ENCODE measurements around the gene ANKLE2.

The ANKLE2 gene

DNA sequence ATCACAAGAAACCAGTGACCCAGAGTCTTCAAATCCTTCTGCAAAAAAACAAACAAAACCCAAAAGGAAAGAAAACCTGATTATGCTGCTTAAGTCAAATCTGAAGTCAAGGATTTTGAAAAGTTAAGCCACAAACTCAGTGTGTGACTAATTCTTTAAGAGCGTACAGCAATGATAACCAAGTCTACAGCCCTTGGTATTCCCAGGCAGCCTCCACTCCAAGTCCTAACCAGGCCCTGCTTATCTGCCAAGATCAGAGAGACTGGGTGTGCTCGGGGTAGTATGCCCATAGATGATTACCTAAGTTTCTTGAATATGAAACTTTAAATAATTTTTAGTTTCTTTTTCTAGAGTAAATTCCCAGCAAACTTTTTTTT lies 37.9 kb downstream of the ANKLE2 start:
- no peak for DNase-seq
- intact Hi-C loops (cut with DNase I): no loop called here

DNA sequence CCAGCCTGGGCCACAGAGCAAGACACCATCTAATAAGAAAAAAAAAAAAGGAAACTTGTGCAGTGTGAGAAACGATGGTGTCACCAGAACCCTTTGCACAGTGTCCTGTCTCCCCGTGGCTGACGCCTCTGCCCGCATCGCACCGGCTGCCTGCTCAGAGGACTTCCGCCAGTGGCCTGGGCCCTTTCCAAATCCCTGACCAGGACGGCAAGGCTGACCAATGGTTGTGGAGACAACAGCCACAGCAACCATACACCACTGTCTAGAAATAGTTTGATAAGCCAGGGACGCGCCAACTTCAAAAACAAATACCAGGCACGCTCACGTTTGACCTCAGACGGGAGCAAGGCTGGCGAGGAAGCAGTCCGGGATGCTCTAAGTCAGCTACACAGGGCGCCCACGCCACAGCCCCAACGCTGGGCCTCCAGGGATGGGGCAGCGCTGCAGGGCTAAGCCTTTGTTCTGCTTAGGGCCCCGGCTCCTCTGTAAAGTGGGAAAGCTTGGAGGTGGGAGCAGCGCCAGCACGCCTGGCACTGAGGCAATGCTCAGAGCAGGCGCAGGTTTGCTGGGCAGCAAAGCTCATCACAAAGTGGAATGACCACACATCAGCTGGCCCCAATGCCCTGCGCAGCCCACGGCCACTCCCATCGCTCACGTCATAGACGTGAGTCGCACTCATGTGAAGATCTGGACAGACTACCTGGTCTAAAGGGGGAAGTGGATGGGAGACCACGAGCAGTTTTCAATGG lies 38.4 kb downstream of the ANKLE2 start:
- intact Hi-C loops (cut with DNase I): no loop called here
- peak in 2 of 10 donors; percentile 57 to 84 for DNase-seq

DNA sequence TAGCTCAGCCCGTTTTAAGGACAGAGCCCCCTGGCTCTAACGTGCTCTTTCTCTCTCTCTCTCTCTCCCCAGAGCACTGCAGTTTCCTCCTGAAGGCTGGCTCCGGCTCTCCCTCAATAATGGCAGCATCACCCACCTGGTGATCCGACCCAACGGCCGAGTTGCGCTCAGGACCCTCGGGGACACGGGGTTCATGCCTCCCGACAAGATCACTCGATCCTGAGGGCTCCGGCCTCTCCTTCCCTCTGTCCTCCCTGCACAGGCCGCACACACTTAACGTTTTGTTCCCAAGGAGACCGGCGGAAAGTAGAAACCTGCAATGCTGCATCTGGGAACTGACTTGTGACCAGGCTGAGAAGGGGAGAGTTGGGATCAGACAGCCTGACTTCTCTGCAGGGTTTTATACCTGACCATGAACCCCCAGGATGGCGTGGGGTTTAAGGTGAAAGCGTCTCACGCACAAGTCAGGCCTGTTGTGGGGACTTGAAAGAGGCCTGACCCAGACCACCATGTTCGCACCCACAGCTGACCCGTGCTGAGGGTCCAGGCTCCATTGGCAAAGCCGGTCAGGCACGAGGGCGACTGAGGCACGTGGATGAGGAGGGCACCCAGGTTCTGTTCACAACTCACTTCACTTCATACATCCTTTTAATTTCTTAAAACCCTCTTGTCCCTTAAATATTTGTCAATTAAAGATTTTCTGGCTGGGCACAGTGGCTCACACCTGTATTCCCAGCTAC lies 40.9 kb downstream of the ANKLE2 start:
- DNase-seq: peak in 2 of 10 donors; percentile 59 to 66
- intact Hi-C loops (cut with DNase I): no loop called here

DNA sequence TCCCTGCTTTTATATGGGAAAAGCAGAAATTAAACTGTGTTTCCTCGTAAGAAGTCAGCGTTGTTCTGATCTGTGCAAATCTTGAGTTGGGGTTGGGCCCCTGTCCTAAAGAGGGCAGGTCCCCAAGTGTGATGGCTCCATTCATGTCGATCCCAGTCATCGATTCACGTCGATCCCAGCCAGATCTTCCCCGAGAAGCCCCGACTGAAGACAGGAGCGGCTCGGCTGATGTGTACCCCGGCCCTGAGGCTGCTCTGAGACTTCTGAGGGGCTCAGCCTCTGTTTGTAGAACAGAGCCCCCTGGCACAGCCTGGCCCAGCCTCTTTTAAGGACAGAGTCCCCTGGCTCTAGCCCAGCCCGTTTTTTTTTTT lies 41.7 kb downstream of the ANKLE2 start:
- peak in 2 of 10 donors; percentile 35 to 37 for DNase-seq
- intact Hi-C loops (cut with DNase I): loop anchor here (10.0 kb wide), 1 partner anchor 45 kb away; the partner anchor contains the start of gene ANKLE2

DNA sequence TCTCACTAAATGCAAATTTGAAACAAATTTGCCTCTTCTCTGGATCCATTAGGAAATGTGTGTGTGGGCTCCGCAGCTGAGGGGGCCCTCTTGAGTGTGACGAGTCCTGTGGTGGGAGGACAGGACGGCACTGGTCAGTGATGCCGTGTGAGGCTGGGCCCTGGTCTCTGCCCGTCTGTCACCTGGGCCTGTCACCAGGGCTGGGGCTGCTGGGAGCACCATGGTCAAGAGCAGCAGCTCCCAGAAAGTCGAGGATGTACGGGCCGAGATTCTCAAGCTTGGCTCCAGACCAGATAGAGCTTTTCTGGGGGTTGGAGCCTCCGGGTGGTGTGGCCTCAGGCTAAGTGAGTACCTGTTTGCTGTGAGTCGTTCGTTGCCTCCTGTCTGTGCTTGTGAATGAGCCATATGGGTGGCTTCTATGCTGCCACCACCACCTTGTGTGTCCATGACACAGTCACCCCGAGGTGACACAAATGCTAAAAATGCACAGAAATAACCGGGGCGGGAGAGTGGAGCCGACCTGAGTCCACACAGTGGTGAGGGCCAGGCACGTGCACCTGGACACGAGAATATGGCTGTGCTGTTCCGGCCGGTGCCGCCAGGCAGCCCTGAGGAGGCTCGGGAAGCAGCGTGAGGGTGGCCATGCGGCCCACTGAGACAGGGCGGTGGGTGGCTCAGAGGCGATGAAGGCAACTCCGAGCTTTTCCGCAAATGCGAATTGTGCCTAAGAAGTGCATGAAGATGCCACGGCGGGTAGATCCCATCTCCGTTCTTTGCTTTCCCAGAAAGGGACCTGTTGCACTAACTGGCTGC lies 42.3 kb downstream of the ANKLE2 start:
- DNase-seq: peak in 3 of 10 donors; percentile 67 to 82 (median 81)
- intact Hi-C loops (cut with DNase I): loop anchor here (10.0 kb wide), 1 partner anchor 45 kb away; the partner anchor contains the start of gene ANKLE2

DNA sequence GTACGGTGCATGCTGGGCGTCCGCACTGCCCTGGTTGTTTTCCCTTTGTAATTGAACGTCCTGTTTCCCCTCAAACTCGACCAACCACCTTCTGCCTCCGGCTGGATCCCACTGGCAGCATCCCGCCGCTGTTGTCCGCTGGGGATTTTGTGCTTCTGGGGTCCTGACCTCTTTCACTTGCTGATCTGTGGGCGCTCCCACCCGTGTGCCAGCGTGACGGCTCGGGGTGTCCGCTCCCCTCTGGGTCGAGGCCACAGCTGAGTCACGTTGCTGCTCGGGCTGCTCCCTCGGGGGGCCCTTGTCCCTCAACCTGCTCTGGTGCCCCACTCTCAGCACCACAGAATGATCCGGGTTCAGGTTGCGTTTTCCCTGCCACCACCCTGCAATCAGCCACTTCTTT lies 43.0 kb downstream of the ANKLE2 start:
- intact Hi-C loops (cut with DNase I): loop anchor here (10.0 kb wide), 1 partner anchor 46 kb away; the partner anchor contains the start of gene ANKLE2

DNA sequence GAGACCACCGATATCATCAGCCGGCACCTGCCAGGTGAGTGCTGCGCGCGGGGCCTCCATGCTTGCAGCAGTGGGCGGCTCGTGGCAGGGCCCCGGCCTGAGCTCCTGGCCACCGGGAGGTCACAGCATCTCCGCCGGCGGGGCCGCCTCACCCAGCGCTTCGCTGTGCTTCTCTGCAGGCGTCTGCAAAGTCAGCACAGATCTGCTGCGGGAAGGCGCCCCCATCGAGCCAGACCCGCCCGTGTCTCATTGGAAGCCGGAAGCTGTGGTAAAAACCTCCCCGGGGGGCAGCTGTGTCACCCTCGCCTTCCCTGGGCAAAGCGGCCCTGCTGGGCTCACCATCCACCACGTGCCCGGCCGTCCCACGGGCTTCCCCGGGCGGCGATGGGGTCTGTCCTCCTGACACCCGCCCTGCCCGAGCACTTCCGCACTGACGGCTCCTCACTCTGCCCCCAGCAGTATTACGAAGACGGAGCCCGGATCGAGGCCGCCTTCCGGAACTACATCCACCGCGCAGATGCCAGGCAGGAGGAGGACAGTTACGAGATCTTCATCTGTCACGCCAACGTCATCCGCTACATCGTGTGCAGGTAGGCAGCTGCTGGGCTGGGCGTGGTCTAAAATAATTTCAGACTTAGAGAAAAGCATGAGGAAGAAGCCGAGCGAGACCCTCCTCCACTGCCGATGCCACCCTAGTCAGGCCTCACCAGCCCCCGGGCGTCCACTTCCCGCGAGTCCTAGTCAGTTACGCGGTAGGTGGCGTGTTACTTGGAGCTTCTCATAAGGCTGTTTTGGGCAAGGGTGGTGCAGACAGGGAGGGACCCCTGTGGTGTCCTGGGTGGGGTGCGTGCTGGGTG lies 43.9 kb downstream of the ANKLE2 start:
- intact Hi-C loops (cut with DNase I): loop anchor here (10.0 kb wide), 1 partner anchor 47 kb away; the partner anchor contains the start of gene ANKLE2
- peak in 3 of 10 donors; percentile 62 to 82 (median 66) for DNase-seq

More for the DNA sequence above, 43.0 kb downstream of the ANKLE2 start:
- peak in 2 of 10 donors; percentile 68 to 71 for DNase-seq

DNA sequence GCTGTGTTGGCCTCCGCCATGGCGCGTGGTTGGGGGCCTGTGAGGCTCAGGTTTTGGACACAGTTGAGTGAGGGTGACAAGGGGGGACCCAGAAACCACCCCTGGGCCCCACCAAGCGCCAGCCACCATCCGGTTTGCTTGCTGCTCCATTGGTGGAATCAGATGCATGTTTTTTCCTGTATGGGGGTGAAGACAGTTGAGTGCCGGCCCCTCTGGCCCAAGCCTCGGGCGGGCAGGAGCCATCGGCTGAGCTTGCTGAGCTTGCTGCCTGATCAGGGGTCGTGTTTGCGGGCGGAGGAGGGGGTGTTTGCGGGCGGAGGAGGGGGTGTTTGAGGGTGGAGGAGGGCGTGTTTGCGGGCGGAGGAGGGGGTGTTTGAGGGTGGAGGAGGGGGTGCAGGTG lies 44.6 kb downstream of the ANKLE2 start:
- DNase-seq: peak in 2 of 10 donors; percentile 46 to 62
- intact Hi-C loops (cut with DNase I): loop anchor here (10.0 kb wide), 1 partner anchor 48 kb away; the partner anchor contains the start of gene ANKLE2

DNA sequence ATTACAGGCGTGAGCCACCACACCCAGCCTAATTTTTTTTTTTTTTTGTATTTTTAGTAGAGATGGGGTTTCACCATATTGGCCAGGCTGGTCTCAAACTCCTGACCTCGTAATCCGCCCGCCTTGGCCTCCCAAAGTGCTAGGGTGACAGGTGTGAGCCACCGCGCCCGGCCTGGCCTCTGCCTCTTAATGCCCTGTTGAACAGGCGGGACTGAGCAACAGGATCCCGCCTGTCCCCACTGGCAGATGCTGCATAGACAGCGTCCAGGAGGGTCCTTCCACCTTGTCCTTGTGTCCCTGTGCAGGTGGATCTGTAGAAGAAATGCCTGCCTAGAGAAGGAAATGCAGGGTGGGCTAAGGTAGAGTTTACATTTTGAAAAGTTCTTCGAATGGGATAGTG lies 45.3 kb downstream of the ANKLE2 start:
- peak in 2 of 10 donors; percentile 47 to 68 for DNase-seq
- intact Hi-C loops (cut with DNase I): loop anchor here (10.0 kb wide), 1 partner anchor 48 kb away; the partner anchor contains the start of gene ANKLE2

DNA sequence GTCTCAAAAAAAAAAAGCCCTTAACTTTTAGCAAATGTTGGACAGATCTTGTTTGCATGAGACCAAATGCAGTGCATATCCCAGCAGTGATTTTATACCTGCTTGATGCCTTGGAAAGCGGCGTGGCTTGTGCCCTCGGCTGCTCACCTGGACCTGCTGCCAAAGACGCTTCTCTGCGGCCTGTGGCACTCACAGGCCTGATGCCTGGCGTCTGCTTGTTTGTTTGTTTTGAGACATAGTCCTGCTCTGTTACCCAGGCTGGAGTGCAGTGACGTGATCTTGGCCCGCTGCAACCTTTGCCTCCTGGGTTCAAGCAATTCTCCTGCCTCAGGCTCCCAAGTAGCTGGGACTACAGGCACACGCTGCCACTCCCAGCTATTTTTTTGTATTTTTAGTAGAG lies 45.8 kb downstream of the ANKLE2 start:
- peak in 2 of 10 donors; percentile 12 to 45 for DNase-seq
- intact Hi-C loops (cut with DNase I): loop anchor here (10.0 kb wide), 1 partner anchor 49 kb away; the partner anchor contains the start of gene ANKLE2

DNA sequence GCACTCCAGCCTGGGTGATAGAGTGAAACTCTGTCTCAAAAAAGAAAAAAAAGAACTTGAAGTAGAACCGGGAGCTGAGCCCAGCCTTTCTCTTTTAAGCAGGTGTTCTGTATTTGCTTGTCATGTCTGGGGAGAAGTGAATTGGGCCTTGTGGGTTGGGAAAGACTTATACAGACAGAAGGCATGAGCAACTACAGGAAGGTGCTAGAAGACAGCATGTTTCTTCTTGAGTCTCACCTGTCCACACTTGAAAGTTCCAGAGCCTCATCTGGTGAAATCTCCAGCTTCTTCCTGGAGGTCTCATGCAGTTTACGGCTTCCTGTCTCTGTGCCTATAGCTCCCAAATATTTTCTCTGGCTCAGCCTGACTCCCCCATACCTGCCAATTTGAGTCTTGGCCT lies 48.5 kb downstream of the ANKLE2 start:
- no peak for DNase-seq
- intact Hi-C loops (cut with DNase I): loop anchor here (10.0 kb wide), 1 partner anchor 52 kb away; the partner anchor contains the start of gene ANKLE2

DNA sequence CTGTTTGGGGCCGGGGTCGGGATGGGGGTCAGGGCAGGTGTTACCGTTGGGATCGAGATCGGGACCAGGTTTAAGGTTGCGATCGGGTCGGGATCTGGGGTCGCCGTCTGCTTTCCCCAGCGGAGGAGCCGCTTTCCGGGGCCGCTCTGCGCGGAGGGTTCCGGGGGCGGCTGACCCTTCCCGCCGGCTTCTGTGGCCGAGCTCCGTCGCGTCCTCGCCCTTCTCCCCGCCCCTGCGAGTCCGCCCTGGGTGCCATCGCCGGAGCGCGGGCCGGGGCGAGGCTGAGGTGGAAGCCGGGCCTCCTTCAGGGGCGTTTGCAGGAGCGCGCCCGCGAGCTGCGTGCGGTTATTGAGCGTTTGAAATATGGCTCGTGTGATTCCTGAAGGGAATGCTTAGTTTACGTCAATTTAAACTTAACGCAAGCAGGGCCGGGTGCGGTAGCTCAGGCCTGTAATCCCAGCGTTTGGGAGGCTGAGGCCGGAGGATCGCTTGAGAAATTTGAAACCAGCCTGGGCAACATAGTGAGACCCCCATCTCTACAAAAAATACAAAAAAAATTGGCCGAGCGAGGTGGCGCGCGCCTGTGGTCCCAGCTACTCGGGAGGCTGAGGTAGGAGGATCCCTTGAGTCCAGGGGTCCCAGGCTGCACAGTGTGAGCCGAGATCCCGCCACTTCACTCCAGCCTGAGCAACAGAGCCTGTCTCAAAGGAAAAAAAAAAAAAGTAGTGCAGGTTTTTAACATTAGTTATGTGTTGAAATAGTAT lies 50.4 kb downstream of the ANKLE2 start:
- DNase-seq: peak in 1 of 10 donors; percentile 78

DNA sequence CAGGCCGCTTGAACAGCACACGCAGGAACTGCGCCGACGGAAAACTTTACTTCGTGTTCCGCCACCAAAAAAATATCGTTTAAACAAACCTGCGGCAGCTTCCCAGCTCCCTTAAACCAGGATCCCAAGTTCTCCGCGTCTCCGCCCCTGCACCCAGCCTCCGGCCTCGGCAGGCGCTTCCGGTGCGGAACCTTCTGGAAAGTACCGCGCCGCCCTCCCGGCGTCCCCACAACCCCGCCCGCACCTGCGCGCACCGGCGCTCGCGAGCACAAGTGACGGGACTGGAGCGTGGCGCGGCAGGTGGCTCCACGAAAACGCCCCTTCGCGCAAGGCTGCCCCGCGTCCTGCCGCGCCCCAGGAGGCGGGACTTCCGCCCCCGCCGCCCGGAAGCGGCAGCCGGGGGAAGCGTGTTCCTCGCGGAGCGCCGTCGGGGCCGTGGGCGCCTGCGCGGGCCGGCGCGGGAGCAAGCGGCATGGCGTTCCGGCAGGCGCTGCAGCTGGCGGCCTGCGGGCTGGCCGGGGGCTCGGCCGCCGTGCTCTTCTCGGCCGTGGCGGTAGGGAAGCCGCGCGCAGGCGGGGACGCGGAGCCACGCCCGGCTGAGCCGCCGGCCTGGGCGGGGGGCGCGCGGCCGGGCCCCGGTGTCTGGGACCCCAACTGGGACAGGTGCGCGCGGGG lies 51.1 kb downstream of the ANKLE2 start, which contains the start of gene PGAM5:
Gene PGAM5 (plus strand): TSS at position 438 of the 675 bp plus-strand sequence. CDS start 35 bp downstream, at position 473.
- intact Hi-C loops (cut with DNase I): loop anchor here (10.0 kb wide), 1 partner anchor 54 kb away; the partner anchor contains the start of gene ANKLE2
- DNase-seq: peak; percentile 60 to 97 (median 78)

More for the DNA sequence above, 50.4 kb downstream of the ANKLE2 start:
- intact Hi-C loops (cut with DNase I): loop anchor here (10.0 kb wide), 1 partner anchor 54 kb away; the partner anchor contains the start of gene ANKLE2

DNA sequence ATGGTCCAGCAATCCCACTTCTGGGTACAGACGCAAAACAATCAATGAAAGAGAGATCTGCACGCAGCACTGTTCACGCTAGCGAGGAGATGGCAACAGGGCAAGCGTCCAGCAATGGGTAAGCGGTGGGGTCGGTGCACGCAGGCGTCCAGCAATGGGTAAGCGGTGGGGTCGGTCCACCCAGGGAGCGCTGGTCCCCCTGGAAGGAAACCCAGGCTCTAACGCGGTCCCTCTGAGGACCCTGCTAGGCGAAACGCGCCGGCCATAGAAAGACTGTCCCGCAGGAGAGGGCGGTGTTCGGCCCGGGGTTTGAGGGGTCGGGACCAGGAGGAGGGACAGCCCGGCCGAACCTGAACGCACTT lies 51.6 kb downstream of the ANKLE2 start:
- intact Hi-C loops (cut with DNase I): loop anchor here (10.0 kb wide), 1 partner anchor 55 kb away; the partner anchor contains the start of gene ANKLE2
- DNase-seq: peak in 3 of 10 donors; percentile 23 to 86 (median 77)

DNA sequence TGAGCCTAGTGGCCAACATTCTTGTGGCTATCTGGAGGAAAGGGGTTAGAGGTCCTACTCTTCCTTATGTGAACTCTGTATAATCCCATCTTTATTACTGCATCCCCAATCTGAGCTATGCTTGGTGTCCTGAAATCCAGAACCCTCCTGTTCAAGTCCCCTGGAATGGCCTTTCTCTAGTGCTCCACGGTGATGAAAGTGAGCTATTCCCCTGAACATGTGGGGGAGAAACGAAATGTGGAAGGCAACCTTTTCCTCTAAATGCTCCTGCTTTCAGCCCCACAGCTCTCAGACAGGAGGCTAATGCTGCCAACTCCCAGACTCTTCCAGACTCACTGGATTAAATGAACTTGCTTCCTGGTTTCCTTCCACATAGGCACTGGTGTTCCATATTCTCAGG lies 53.5 kb downstream of the ANKLE2 start:
- DNase-seq: peak in 1 of 10 donors; percentile 3
- intact Hi-C loops (cut with DNase I): no loop called here

DNA sequence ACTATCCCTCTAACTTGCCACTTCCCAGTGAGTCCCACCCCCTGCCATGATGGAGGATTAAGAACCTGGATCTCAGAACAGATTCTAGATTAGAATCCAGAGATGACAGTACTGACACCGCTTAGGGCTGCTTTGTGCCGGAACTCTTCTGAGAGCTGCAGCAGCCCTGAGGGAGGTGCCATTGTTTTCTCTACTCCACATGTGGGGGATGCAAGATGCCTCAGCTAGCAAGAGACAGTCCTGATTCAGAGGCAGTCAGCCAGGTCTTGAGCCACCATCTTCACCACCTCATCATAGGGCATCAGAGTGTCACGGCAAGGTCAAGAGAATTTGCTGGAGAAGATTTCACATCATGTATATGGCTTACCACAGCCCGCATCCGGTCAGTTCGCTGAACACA lies 54.4 kb downstream of the ANKLE2 start:
- peak in 2 of 10 donors; percentile 2 to 21 for DNase-seq
- intact Hi-C loops (cut with DNase I): no loop called here

DNA sequence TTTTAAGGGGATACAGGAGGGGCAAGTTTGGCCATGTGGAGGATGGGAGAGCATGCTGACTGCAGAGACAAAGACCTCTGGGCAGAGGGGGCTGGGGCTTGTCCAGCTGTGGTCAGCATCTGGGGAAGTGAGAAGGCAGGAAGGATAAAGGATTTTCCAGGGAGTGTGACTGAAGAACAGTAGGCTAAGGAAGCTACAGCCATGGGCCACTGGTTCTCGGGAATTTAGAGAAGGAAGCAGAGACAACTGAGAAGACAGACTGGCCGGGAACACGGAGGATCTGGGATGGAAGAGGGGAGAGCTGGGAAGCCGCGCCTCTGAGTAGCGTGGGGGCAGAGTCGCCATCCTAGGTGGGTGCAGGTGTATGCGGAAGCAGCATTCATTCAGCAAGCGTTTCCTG lies 58.0 kb downstream of the ANKLE2 start:
- intact Hi-C loops (cut with DNase I): no loop called here
- no peak for DNase-seq

DNA sequence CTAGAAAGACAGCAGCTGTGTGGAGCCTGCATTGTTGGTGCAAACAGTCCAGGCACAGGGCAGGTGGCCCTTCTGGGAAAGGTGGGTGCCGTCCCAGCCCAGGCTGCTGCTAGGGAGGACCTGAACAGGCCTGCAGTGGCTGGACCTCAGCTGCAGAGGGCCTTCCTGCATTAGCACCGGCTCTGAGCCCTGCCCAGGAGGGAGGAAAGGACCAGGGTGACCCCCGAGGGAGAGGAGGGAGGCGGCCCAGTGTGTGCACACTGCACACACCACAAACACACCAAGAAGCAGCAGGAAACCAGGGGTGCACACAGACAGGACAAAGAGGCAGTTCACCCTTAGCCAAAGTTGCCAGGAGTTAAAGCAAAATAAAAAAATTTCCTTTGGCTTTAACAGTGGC lies 59.0 kb downstream of the ANKLE2 start:
- intact Hi-C loops (cut with DNase I): no loop called here
- peak in 1 of 10 donors; percentile 39 for DNase-seq

All from posterior cingulate gyrus (tissue), 11 donors.